ENCODE measurements around the gene RAB43. TPM values are rescaled to one million over a fixed set of nuclear protein-coding genes. Genes with fewer than 3 reads are reported as not detected.
A peak's percentile ranks its signal among the peaks of the same experiment; 100 is the strongest.

Gene RAB43
- total RNA-seq, 1 donor, result 13.4 TPM

- no peak overlapping the region for H3K27ac ChIP-seq (ENCODE audit: low read depth, low read length)
- DNase-seq (ENCODE audit: insufficient read length, low spot score, missing footprints), result peak; percentile 43
- no peaks in the 10 kb centered on the region for H4K20me1 ChIP-seq (ENCODE audit: insufficient read depth, low read length)
- H3K27me3 ChIP-seq (ENCODE audit: insufficient read depth, low read length), result peaks cover 38% of the 10 kb centered on the region
- H3K36me3 ChIP-seq (ENCODE audit: insufficient read depth, low read length), result no peaks in the 10 kb centered on the region
- no peak overlapping the region for H3K4me2 ChIP-seq (ENCODE audit: insufficient read depth, low read length)
- no peaks in the 10 kb centered on the region for H3K79me2 ChIP-seq (ENCODE audit: insufficient read depth, low read length)
- no peak for TF ChIP-seq CTCF (IDR thresholded peaks at IDR 0.05; ENCODE audit: extremely low read depth, low read depth, low read length)
- H2AFZ ChIP-seq (ENCODE audit: low read length), result no peak overlapping the region
- H3K9me3 ChIP-seq (ENCODE audit: low read depth, low read length), result no peaks in the 10 kb centered on the region
- H3K4me1 ChIP-seq (ENCODE audit: insufficient read depth, low read length), result no peaks in the 10 kb centered on the region
- H3K4me3 ChIP-seq (ENCODE audit: insufficient read depth, low read length), result no peak overlapping the region
Measured at GRCh38 chr3:129040579-129041300, 80.9 kb downstream of the RAB43 start.

- no peak for TF ChIP-seq CTCF (IDR thresholded peaks at IDR 0.05; ENCODE audit: extremely low read depth, low read depth, low read length)
- Histone ChIP-seq H3K36me3 (ENCODE audit: insufficient read depth, low read length) (no peaks in the 10 kb centered on the region), H3K27me3 (ENCODE audit: insufficient read depth, low read length) (peaks cover 33% of the 10 kb centered on the region), H3K4me2 (ENCODE audit: insufficient read depth, low read length) (no peak overlapping the region), H3K79me2 (ENCODE audit: insufficient read depth, low read length) (no peaks in the 10 kb centered on the region), H2AFZ (ENCODE audit: low read length) (no peak overlapping the region), H3K4me3 (ENCODE audit: insufficient read depth, low read length) (no peak overlapping the region), H3K4me1 (ENCODE audit: insufficient read depth, low read length) (no peaks in the 10 kb centered on the region), H3K9me3 (ENCODE audit: low read depth, low read length) (no peaks in the 10 kb centered on the region), H4K20me1 (ENCODE audit: insufficient read depth, low read length) (no peaks in the 10 kb centered on the region), H3K27ac (ENCODE audit: low read depth, low read length) (no peak overlapping the region)
- DNase-seq (ENCODE audit: insufficient read length, low spot score, missing footprints), result peak; percentile 66
Measured at GRCh38 chr3:129040039-129040336, 81.6 kb downstream of the RAB43 start.

GRCh38 chr3:129039271-129040038 is 82.1 kb downstream of the RAB43 start:
- Histone ChIP-seq H3K79me2 (ENCODE audit: insufficient read depth, low read length) (no peaks in the 10 kb centered on the region), H3K36me3 (ENCODE audit: insufficient read depth, low read length) (no peaks in the 10 kb centered on the region), H2AFZ (ENCODE audit: low read length) (no peak overlapping the region), H4K20me1 (ENCODE audit: insufficient read depth, low read length) (no peaks in the 10 kb centered on the region), H3K4me3 (ENCODE audit: insufficient read depth, low read length) (no peak overlapping the region), H3K4me2 (ENCODE audit: insufficient read depth, low read length) (no peak overlapping the region), H3K4me1 (ENCODE audit: insufficient read depth, low read length) (no peaks in the 10 kb centered on the region), H3K9me3 (ENCODE audit: low read depth, low read length) (no peaks in the 10 kb centered on the region), H3K27me3 (ENCODE audit: insufficient read depth, low read length) (peaks cover 33% of the 10 kb centered on the region), H3K27ac (ENCODE audit: low read depth, low read length) (no peak overlapping the region)
- no peak for TF ChIP-seq CTCF (IDR thresholded peaks at IDR 0.05; ENCODE audit: extremely low read depth, low read depth, low read length)
- DNase-seq (ENCODE audit: insufficient read length, low spot score, missing footprints), result peak; percentile 65

- H2AFZ ChIP-seq (ENCODE audit: low read length), result no peak overlapping the region
- H4K20me1 ChIP-seq (ENCODE audit: insufficient read depth, low read length), result no peaks in the 10 kb centered on the region
- H3K36me3 ChIP-seq (ENCODE audit: insufficient read depth, low read length), result no peaks in the 10 kb centered on the region
- H3K4me1 ChIP-seq (ENCODE audit: insufficient read depth, low read length), result no peaks in the 10 kb centered on the region
- H3K27me3 ChIP-seq (ENCODE audit: insufficient read depth, low read length), result peaks cover 25% of the 10 kb centered on the region
- H3K4me3 ChIP-seq (ENCODE audit: insufficient read depth, low read length), result no peak overlapping the region
- no peaks in the 10 kb centered on the region for H3K9me3 ChIP-seq (ENCODE audit: low read depth, low read length)
- TF ChIP-seq CTCF (IDR thresholded peaks at IDR 0.05; ENCODE audit: extremely low read depth, low read depth, low read length), result no peak
- no peak overlapping the region for H3K27ac ChIP-seq (ENCODE audit: low read depth, low read length)
- no peak overlapping the region for H3K4me2 ChIP-seq (ENCODE audit: insufficient read depth, low read length)
- DNase-seq (ENCODE audit: insufficient read length, low spot score, missing footprints), result peak; percentile 65
- H3K79me2 ChIP-seq (ENCODE audit: insufficient read depth, low read length), result no peaks in the 10 kb centered on the region
Measured at GRCh38 chr3:129038121-129038855, 83.3 kb downstream of the RAB43 start.
